Measurements from ENCODE around the gene GPC2.

The GPC2 gene

DNA sequence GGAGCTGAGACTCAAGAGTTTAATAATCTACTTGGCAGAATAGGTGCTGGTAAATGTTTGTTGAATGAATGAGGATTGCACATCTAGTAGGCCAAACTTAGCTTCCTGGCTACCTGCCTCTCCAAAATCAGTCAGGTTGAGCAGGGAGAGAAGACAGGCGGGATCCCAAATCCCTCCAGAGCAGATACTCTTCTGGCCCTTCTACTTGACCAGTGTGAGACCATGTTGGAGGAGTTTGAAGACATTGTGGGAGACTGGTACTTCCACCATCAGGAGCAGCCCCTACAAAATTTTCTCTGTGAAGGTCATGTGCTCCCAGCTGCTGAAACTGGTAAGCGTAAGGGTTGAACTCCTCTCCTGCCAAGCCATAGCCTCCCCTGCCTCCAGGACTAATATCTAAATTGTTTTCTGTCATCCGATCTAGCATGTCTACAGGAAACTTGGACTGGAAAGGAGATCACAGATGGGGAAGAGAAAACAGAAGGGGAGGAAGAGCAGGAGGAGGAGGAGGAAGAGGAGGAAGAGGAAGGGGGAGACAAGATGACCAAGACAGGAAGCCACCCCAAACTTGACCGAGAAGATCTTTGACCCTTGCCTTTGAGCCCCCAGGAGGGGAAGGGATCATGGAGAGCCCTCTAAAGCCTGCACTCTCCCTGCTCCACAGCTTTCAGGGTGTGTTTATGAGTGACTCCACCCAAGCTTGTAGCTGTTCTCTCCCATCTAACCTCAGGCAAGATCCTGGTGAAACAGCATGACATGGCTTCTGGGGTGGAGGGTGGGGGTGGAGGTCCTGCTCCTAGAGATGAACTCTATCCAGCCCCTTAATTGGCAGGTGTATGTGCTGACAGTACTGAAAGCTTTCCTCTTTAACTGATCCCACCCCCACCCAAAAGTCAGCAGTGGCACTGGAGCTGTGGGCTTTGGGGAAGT lies 52.6 kb downstream of the GPC2 start:
- DNase-seq (ENCODE audit: low read depth, low spot score) = no peak

GRCh38 chr7:100122568-100122967 lies 54.6 kb downstream of the GPC2 start:
- no peak for DNase-seq (ENCODE audit: low read depth, low spot score)

DNA sequence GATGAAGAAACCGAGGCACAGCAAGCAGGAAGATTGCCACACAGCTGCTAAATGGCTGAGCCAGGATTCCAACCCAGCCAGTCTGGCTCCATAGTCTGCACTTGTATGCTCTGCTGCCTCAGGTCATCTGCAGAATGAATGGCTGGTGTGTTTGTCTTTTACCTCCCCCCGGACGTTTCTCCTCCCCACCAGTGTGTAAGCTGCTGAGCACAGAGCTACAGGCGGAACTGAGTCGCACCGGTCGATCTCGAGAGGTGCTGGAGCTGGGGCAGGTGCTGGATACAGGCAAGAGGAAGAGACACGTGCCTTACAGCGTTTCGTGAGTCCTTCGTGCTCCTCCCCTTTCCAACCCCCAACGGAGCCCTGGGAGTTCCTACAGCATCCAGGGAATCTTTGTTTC lies 55.1 kb downstream of the GPC2 start:
- no peak for DNase-seq (ENCODE audit: low read depth, low spot score)

- no peak for DNase-seq (ENCODE audit: low read depth, low spot score)
Observed at GRCh38 chr7:100120733-100121036, 56.5 kb downstream of the GPC2 start.

DNA sequence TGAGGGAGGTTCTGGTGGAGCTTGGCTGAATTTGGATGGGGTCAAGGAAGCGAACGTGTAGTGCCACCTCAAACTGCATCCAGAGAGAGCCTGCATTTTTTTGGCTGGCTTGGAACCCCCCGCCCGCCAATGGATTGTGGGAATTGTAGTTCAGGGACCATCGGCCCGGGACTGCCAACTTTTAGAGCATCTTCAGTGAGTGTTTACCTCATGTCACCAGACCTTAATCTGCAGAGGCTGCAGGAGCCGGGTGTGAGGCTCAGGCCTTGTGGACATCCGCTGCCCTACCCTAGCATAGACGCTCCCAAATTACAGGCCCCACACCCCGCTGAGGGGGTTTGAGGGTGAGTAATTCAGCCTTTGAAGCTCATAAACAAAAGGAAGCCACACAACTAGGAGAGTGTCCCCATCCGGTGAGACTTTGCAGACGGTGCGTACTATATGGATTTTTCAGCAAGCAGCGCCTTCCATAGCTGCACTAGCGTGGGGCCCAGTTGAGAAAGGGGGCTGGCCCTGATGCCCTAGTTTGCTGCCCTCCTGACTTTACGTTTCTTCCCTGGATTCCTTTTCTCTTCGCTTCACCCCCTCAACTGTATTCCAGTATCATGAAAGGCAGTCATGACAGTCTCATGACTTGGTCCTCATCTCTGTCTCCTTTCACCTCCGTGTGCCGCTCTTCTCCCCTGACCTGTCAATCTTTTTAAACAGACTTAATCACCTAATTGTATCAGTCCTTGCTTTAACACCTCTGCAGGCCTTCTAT lies 57.0 kb downstream of the GPC2 start:
- no peak for DNase-seq (ENCODE audit: low read depth, low spot score)

All from smooth muscle cell of the brain vasculature (primary cell).